ENCODE results near the gene ETV6.

ETV6 gene

GRCh38 chr12:11706509-11707379, 57.3 kb downstream of the ETV6 start:
- no peak for DNase-seq (ENCODE audit: low read depth, low spot score)
- no peaks in the 10 kb centered on the region for H3K9me3 ChIP-seq (ENCODE audit: insufficient read depth, low read length)
- H3K4me1 ChIP-seq (ENCODE audit: insufficient read depth, insufficient read length), result peaks cover 4% of the 10 kb centered on the region
- no peaks in the 10 kb centered on the region for H3K27me3 ChIP-seq (ENCODE audit: insufficient read depth, insufficient read length)
- no peaks in the 10 kb centered on the region for H3K36me3 ChIP-seq (ENCODE audit: insufficient read depth, insufficient read length, low read length)
- H3K4me3 ChIP-seq (ENCODE audit: insufficient read length, low read depth), result no peak overlapping the region
- TF ChIP-seq YY1 (IDR thresholded peaks at IDR 0.05; ENCODE audit: insufficient read depth, insufficient read length) (no peak), ZNF274 (IDR thresholded peaks at IDR 0.05; ENCODE audit: low read depth, low read length) (no peak), SUZ12 (IDR thresholded peaks at IDR 0.05; ENCODE audit: extremely low read depth, insufficient read depth, insufficient read length) (no peak)
- H3K9ac ChIP-seq (ENCODE audit: insufficient read length, low read depth), result peak overlapping the region; percentile 5

DNA sequence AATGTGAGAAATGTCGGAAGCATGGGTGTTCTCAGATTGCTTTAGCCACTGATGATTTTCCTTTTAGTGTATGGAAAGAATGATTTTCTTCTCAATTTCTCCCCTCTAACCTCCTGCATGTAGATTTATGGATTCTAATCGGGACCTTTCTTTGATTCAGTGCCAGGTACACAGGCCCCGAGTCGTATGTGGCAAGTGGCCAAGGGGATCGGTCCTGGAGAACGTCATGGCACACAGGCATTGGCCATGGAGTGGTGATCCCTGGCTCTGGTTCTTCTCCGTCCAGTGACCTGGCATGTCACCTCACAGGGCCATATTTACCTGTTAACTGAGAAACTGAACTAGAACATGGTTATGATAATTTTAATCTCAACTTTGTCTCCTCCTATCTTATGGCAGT, 58.1 kb downstream of the ETV6 start:
- TF ChIP-seq SUZ12 (IDR thresholded peaks at IDR 0.05; ENCODE audit: extremely low read depth, insufficient read depth, insufficient read length) (no peak), YY1 (IDR thresholded peaks at IDR 0.05; ENCODE audit: insufficient read depth, insufficient read length) (no peak), ZNF274 (IDR thresholded peaks at IDR 0.05; ENCODE audit: low read depth, low read length) (no peak)
- no peak for DNase-seq (ENCODE audit: low read depth, low spot score)
- H3K4me1 ChIP-seq (ENCODE audit: insufficient read depth, insufficient read length), result peaks cover 4% of the 10 kb centered on the region
- H3K36me3 ChIP-seq (ENCODE audit: insufficient read depth, insufficient read length, low read length), result no peaks in the 10 kb centered on the region
- no peaks in the 10 kb centered on the region for H3K9me3 ChIP-seq (ENCODE audit: insufficient read depth, low read length)
- no peak overlapping the region for H3K9ac ChIP-seq (ENCODE audit: insufficient read length, low read depth)
- no peaks in the 10 kb centered on the region for H3K27me3 ChIP-seq (ENCODE audit: insufficient read depth, insufficient read length)
- no peak overlapping the region for H3K4me3 ChIP-seq (ENCODE audit: insufficient read length, low read depth)

DNA sequence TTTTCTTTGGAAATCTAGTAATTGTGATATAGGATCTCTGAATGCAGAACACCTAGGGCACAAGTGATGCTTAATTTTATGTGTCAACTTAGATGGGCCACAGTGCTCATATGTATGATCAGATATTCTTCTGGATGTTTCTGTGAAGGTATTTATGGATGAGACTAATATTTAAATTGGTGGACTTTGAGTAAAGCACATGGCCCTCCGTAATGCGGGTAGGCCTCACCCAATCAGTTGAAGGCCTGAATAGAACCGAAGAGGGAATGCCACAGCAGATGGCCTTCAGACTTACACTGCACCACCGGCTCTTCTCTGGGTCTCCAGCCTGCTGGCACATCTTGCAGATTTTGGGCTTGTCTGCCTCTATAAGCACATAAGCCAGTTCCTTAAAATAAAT, 60.0 kb downstream of the ETV6 start:
- H3K9ac ChIP-seq (ENCODE audit: insufficient read length, low read depth), result no peak overlapping the region
- H3K4me3 ChIP-seq (ENCODE audit: insufficient read length, low read depth), result no peak overlapping the region
- peaks cover 4% of the 10 kb centered on the region for H3K4me1 ChIP-seq (ENCODE audit: insufficient read depth, insufficient read length)
- no peaks in the 10 kb centered on the region for H3K27me3 ChIP-seq (ENCODE audit: insufficient read depth, insufficient read length)
- DNase-seq (ENCODE audit: low read depth, low spot score), result no peak
- H3K36me3 ChIP-seq (ENCODE audit: insufficient read depth, insufficient read length, low read length), result no peaks in the 10 kb centered on the region
- TF ChIP-seq SUZ12 (IDR thresholded peaks at IDR 0.05; ENCODE audit: extremely low read depth, insufficient read depth, insufficient read length), result no peak
- TF ChIP-seq ZNF274 (IDR thresholded peaks at IDR 0.05; ENCODE audit: low read depth, low read length), result no peak
- no peak for TF ChIP-seq YY1 (IDR thresholded peaks at IDR 0.05; ENCODE audit: insufficient read depth, insufficient read length)
- H3K9me3 ChIP-seq (ENCODE audit: insufficient read depth, low read length), result no peaks in the 10 kb centered on the region

DNA sequence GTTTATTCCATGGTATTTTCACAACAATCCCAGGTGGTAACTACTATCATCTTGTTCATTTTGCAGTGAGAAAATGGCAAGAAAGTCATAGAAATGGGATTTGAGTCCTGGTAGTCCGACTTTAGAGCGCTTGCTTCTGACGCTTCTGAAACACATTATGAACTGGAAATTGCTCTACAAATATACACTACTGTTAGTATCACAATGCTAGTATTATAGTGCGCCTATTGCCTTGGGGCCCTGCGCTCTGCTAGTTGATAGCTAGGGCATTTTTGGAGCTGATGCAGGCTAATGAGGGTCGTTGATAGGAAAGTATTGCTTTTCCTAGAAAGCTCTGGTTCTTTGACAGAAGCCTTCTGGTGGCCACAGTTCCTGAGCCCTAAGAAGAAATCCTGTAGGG, 61.0 kb downstream of the ETV6 start:
- H3K9me3 ChIP-seq (ENCODE audit: insufficient read depth, low read length), result no peaks in the 10 kb centered on the region
- H3K4me3 ChIP-seq (ENCODE audit: insufficient read length, low read depth), result no peak overlapping the region
- H3K4me1 ChIP-seq (ENCODE audit: insufficient read depth, insufficient read length), result peaks cover 4% of the 10 kb centered on the region
- H3K27me3 ChIP-seq (ENCODE audit: insufficient read depth, insufficient read length), result no peaks in the 10 kb centered on the region
- no peak overlapping the region for H3K9ac ChIP-seq (ENCODE audit: insufficient read length, low read depth)
- no peak for DNase-seq (ENCODE audit: low read depth, low spot score)
- H3K36me3 ChIP-seq (ENCODE audit: insufficient read depth, insufficient read length, low read length), result peaks cover 3% of the 10 kb centered on the region
- no peak for TF ChIP-seq SUZ12 (IDR thresholded peaks at IDR 0.05; ENCODE audit: extremely low read depth, insufficient read depth, insufficient read length)
- TF ChIP-seq YY1 (IDR thresholded peaks at IDR 0.05; ENCODE audit: insufficient read depth, insufficient read length), result no peak
- TF ChIP-seq ZNF274 (IDR thresholded peaks at IDR 0.05; ENCODE audit: low read depth, low read length), result no peak

- no peak overlapping the region for H3K9ac ChIP-seq (ENCODE audit: insufficient read length, low read depth)
- H3K4me3 ChIP-seq (ENCODE audit: insufficient read length, low read depth), result no peak overlapping the region
- H3K36me3 ChIP-seq (ENCODE audit: insufficient read depth, insufficient read length, low read length), result peaks cover 3% of the 10 kb centered on the region
- H3K27me3 ChIP-seq (ENCODE audit: insufficient read depth, insufficient read length), result no peaks in the 10 kb centered on the region
- TF ChIP-seq SUZ12 (IDR thresholded peaks at IDR 0.05; ENCODE audit: extremely low read depth, insufficient read depth, insufficient read length) (no peak), ZNF274 (IDR thresholded peaks at IDR 0.05; ENCODE audit: low read depth, low read length) (no peak), YY1 (IDR thresholded peaks at IDR 0.05; ENCODE audit: insufficient read depth, insufficient read length) (no peak)
- H3K9me3 ChIP-seq (ENCODE audit: insufficient read depth, low read length), result no peaks in the 10 kb centered on the region
- no peak for DNase-seq (ENCODE audit: low read depth, low spot score)
- peaks cover 4% of the 10 kb centered on the region for H3K4me1 ChIP-seq (ENCODE audit: insufficient read depth, insufficient read length)
These were observed 61.4 kb downstream of the ETV6 start for GRCh38 chr12:11710906-11711305.

GRCh38 chr12:11711651-11712327, 62.3 kb downstream of the ETV6 start:
- no peak overlapping the region for H3K4me3 ChIP-seq (ENCODE audit: insufficient read length, low read depth)
- H3K4me1 ChIP-seq (ENCODE audit: insufficient read depth, insufficient read length), result peaks cover 2% of the 10 kb centered on the region
- no peak for TF ChIP-seq ZNF274 (IDR thresholded peaks at IDR 0.05; ENCODE audit: low read depth, low read length)
- DNase-seq (ENCODE audit: low read depth, low spot score), result no peak
- H3K36me3 ChIP-seq (ENCODE audit: insufficient read depth, insufficient read length, low read length), result peaks cover 3% of the 10 kb centered on the region
- no peaks in the 10 kb centered on the region for H3K9me3 ChIP-seq (ENCODE audit: insufficient read depth, low read length)
- no peak overlapping the region for H3K9ac ChIP-seq (ENCODE audit: insufficient read length, low read depth)
- no peaks in the 10 kb centered on the region for H3K27me3 ChIP-seq (ENCODE audit: insufficient read depth, insufficient read length)

- Histone ChIP-seq H3K27me3 (ENCODE audit: insufficient read depth, insufficient read length) (no peaks in the 10 kb centered on the region), H3K36me3 (ENCODE audit: insufficient read depth, insufficient read length, low read length) (peaks cover 3% of the 10 kb centered on the region), H3K9me3 (ENCODE audit: insufficient read depth, low read length) (no peaks in the 10 kb centered on the region), H3K4me1 (ENCODE audit: insufficient read depth, insufficient read length) (peaks cover 8% of the 10 kb centered on the region), H3K9ac (ENCODE audit: insufficient read length, low read depth) (no peak overlapping the region), H3K4me3 (ENCODE audit: insufficient read length, low read depth) (no peak overlapping the region)
- TF ChIP-seq YY1 (IDR thresholded peaks at IDR 0.05; ENCODE audit: insufficient read depth, insufficient read length) (no peak), ZNF274 (IDR thresholded peaks at IDR 0.05; ENCODE audit: low read depth, low read length) (no peak), SUZ12 (IDR thresholded peaks at IDR 0.05; ENCODE audit: extremely low read depth, insufficient read depth, insufficient read length) (no peak)
- no peak for DNase-seq (ENCODE audit: low read depth, low spot score)
These were observed 63.0 kb downstream of the ETV6 start for GRCh38 chr12:11712491-11712890.
